GM11168 (cell line): ENCODE measurements around the gene GATB.
"Not testable (repeated sequence)": the region's sequence is repeated elsewhere in the genome, so short reads cannot be mapped to it uniquely, and the experiment has no call there.

Experiments
- in situ Hi-C: fragments of 300-500 bp; cut with MboI; formaldehyde crosslinking; loops from one replicate; pipeline ENCODE4 v1.12.0; 2022; ENCODE audit warnings: low sequenced_read_pairs; ENCODE audit not compliant: unreplicated experiment

Gene GATB

GRCh38 chr4:151736852-151737251 lies 24.0 kb downstream of the GATB start:
- in situ Hi-C loops, result not testable (repeated sequence)

DNA sequence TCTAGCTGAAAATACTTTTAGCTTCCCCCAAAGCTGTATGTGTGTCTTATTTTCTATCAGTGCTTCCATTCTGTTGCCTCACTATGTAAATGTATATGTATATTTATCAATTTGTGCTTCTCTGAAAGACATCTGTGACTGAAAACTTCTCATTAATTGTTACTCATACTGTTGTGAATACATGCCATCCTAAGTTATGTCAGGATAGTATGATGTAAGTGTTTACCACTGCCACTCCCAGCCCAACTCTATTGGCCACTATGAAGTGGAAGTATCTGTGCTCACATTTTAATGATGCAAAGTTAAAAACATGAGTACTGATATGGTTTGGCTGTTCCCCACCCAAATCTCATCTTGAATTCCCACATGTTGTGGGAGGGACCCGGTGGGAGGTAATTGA lies 24.4 kb downstream of the GATB start:
- in situ Hi-C loops, result no loop called here

- in situ Hi-C loops, result not testable (repeated sequence)
Measured at GRCh38 chr4:151731670-151732069, 29.1 kb downstream of the GATB start.

DNA sequence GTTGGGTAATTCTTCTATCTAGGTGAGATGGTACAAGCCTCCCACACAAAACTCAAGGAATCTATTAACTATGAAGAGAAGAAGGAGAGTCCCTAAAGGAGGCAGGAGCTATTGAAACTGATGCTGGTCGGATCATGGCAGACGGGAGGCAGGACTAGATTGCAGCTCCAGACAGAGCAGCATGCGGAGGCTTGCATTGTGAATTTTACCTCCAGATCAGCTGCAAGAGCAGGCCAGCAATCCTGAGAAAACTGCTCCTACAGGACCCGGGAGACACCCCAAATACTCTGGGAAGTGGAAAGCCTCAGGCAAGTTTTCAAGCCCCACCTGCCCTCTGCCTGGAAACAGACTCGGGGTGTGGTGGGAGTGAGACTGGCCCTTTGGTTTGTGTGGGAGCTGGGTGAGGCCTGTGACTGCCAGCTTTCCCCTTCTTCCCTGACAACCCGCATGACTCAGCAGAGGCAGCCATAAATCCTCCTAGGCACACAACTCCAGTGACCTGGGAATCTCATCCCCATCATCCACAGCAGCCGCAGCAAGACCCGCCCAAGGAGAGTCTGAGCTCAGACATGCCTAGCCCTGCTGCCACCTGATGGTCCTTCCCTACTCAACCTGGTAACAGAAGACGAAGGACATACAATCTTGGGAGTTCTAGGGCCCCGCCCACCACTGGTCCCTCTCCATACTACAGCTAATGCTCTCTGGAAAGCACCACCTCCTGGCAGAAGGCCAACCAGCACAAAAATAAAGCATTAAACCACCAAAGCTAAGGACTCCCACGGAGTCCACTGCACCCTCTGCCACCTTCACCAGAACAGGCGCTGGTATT lies 30.9 kb downstream of the GATB start:
- in situ Hi-C loops, result no loop called here

DNA sequence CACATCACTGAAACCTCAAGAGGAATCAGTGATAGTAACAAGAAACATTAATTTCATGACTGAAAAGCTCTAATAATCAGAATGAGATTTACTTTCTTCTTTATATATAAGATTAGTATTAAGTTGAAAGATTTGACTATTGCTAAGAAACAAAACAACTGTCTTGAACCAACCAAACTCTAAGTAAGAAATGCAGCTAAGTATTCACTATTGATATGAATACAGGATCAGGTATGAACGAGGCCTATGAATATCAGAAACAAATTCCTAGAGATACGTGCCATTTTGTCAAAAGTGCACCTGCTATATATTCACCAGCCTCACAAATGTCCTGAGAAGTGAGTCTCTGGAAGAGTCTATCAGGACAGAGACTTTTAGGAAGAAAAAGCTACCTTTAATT lies 32.1 kb downstream of the GATB start:
- in situ Hi-C loops, result no loop called here

DNA sequence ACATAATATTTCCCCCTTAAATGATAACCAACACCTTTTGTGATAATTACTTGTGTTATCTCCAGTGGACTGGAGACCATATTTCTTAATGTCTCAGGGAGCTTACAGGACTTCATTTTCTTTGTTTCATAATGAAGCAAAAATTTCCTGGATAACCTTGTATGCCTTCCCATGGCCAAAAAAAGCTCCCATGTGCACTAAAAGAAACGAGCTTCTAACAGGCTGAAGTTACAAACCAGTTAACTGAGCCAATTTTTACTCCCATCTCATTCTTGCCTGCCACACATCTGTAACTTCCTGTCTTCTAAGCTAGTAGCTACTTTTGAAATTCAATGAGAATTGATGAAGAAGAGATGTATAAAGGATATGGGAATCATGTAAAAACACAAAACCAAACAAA lies 32.8 kb downstream of the GATB start:
- in situ Hi-C loops, result no loop called here

- in situ Hi-C loops, result no loop called here
Measured at GRCh38 chr4:151727365-151727764, 33.4 kb downstream of the GATB start.

DNA sequence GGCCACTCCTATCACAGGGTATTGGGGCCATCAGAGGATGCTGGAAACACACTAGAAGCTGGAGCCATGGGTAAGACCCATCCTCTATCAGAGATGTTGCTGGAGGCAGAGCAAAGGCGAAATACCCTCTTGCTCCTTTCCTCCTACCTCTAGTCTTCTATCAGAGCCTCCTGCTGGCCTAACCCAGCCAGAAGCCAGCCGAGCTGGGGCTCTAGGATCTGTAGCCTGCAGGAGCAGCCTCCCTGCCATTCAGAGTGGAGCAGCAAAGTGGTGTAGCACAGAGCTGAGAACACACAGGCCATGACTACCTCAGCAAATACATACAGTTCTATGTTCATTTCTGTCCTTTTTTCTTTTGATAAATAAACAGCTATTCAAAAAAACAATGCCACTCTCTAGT lies 35.7 kb downstream of the GATB start:
- in situ Hi-C loops, result no loop called here

DNA sequence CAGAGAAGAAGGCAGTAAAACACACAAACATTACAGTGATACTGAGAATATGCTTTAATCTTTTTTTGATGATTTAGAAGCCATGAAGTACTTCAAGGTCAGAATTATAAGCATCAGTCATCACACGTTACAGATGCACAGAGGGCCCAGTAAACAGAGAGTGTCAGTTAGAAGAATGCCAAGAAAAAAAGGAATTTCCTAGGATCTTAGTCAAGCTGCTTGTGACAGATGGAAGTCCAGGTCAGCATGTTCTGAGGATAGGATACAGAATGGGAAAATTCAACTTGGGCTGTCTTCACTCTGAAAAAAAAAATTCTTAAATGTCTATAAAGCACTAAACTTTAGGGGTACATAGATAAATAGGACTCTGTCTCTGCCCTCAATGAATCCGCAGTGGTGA lies 38.9 kb downstream of the GATB start:
- in situ Hi-C loops, result no loop called here

GRCh38 chr4:151721466-151721865 lies 39.3 kb downstream of the GATB start:
- in situ Hi-C loops, result no loop called here

- in situ Hi-C loops, result no loop called here
Measured at GRCh38 chr4:151719956-151720334, 40.9 kb downstream of the GATB start.

GRCh38 chr4:151718984-151719955 lies 41.5 kb downstream of the GATB start:
- in situ Hi-C loops, result no loop called here

- in situ Hi-C loops, result no loop called here
Measured at GRCh38 chr4:151717909-151718628, 42.7 kb downstream of the GATB start.

DNA sequence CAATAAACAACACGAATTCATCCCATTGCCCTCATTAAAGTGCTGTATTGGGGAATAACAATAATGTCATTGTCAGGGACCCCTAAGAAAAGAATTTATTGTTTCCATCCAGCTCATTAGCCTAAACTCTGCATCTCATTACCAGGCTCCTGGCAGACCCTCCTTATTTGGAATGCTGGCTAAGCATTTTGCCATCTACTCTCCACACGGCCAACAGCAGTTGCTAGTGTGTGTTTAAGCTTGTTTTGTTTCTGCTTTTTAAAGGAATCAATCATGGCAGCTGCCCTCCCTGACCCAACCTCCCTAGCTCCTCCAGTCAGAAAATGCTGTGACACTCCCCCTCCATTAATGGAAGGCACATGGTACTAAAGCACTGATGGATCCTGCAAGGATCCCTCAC lies 43.5 kb downstream of the GATB start:
- in situ Hi-C loops, result no loop called here

GRCh38 chr4:151716324-151716723 lies 44.5 kb downstream of the GATB start:
- in situ Hi-C loops, result no loop called here

- in situ Hi-C loops, result no loop called here
Measured at GRCh38 chr4:151715881-151716280, 44.9 kb downstream of the GATB start.

DNA sequence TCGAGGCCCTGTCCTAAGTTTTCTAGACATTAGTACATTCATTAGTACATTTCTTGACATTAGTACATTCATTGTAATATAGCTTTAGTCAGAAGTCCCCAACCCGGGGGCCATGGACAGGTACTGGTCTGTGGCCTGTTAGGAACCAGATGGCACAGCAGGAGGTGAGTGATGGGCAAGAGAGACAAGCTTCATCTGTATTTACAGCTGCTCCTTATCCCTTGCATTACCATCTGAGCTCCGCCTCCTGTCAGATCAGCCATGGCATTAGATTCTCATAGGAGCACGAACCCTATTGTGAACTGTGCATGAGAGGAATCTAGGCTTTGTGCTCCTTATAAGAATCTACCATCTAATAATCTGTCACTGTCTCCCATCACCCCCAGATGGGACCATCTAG lies 48.0 kb downstream of the GATB start:
- in situ Hi-C loops, result no loop called here

GRCh38 chr4:151711646-151712045 lies 49.2 kb downstream of the GATB start:
- in situ Hi-C loops, result no loop called here

DNA sequence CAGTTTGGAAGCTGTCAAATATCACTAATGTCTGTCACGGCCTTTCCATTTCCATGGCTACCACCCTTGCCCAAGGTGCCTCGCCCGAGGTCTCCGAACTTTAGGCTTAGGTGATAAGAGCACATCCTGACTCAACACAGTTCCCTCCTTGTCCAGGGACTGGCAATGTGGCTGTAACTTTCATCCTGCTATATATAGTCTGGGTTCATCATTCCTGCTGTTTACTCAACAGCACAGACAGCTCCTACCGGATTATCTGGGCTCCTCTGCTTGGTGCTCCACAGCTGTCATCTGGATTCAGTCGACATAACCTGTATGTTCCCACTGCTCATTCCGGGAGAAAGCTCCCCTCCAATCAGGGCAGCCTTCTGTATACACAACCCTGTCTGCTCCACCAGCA lies 51.2 kb downstream of the GATB start:
- in situ Hi-C loops, result no loop called here

GRCh38 chr4:151709071-151709470 lies 51.7 kb downstream of the GATB start:
- in situ Hi-C loops, result no loop called here

- in situ Hi-C loops, result no loop called here
Measured at GRCh38 chr4:151708100-151708499, 52.7 kb downstream of the GATB start.
